HG02678 (cell line): ENCODE results near the gene CELSR2.

Experiments
- ATAC-seq: cut with Tn5 transposase; IDR thresholded peaks from one replicate; pipeline ENCODE4 v1.9.1; 2021; ENCODE audit warnings: mild to moderate bottlenecking, moderate library complexity; ENCODE audit not compliant: unreplicated experiment

The CELSR2 gene

GRCh38 chr1:109249654-109250401, 489 bp downstream of the CELSR2 start:
- peak; percentile 35 for ATAC-seq

- no peak for ATAC-seq
These were observed 1.3 kb downstream of the CELSR2 start for GRCh38 chr1:109250454-109251276.

GRCh38 chr1:109251277-109252166, 2.2 kb downstream of the CELSR2 start:
- ATAC-seq, result no peak

GRCh38 chr1:109252167-109252892, 3.0 kb downstream of the CELSR2 start:
- no peak for ATAC-seq

- ATAC-seq, result no peak
These were observed 3.8 kb downstream of the CELSR2 start for GRCh38 chr1:109252893-109253802.

GRCh38 chr1:109253803-109254620, 4.7 kb downstream of the CELSR2 start:
- ATAC-seq, result no peak

- no peak for ATAC-seq
These were observed 5.3 kb downstream of the CELSR2 start for GRCh38 chr1:109254621-109255096.

GRCh38 chr1:109255097-109255651, 5.8 kb downstream of the CELSR2 start:
- no peak for ATAC-seq

- ATAC-seq, result no peak
These were observed 6.3 kb downstream of the CELSR2 start for GRCh38 chr1:109255678-109256077.

- no peak for ATAC-seq
These were observed 6.7 kb downstream of the CELSR2 start for GRCh38 chr1:109256085-109256484.

- ATAC-seq, result no peak
These were observed 7.8 kb downstream of the CELSR2 start for GRCh38 chr1:109256971-109257681.

- ATAC-seq, result no peak
These were observed 8.5 kb downstream of the CELSR2 start for GRCh38 chr1:109257682-109258421.

GRCh38 chr1:109258481-109259466, 9.4 kb downstream of the CELSR2 start:
- ATAC-seq, result no peak

- no peak for ATAC-seq
These were observed 10.6 kb downstream of the CELSR2 start for GRCh38 chr1:109259674-109260557.

GRCh38 chr1:109261006-109261405, 11.7 kb downstream of the CELSR2 start:
- no peak for ATAC-seq
